C4-2B (cell line): ENCODE results near the gene GTF2IRD2.
"Not testable (repeated sequence)": the region's sequence is repeated elsewhere in the genome, so short reads cannot be mapped to it uniquely, and the experiment has no call there.

ENCODE experiments used
- CTCF ChIP-seq: fragments of 450-650 bp; conservative IDR thresholded peaks from 2 replicates; pipeline ENCODE4 v1.5.1; 2017; ENCODE audit warnings: mild to moderate bottlenecking
- ZFX ChIP-seq: fragments of 450-650 bp; IDR thresholded peaks from 2 replicates; pipeline ENCODE4 v1.6.1; 2017

- not testable (repeated sequence) for TF ChIP-seq ZFX, CTCF
Measured at GRCh38 chr7:74781746-74782145, 69.7 kb downstream of the GTF2IRD2 start.
